IMR-90 (cell line): ENCODE results near the gene BAD. TPM values are rescaled to one million over a fixed set of nuclear protein-coding genes. Genes with fewer than 3 reads are reported as not detected.

Source experiments
- ATAC-seq: fragments of 200-7000 bp; cut with Tn5 transposase; 2 replicates; pipeline ENCODE4 v1.9.1; 2020; ENCODE audit warnings: low read depth, mild to moderate bottlenecking, moderate library complexity
- BruUV-seq: library from RNA; stranded (reverse); fragments of 400-500 nt; replicated peaks from 2 replicates; lab custom pipeline; 2021; lab: Mats Ljungman, UMichigan
- CTCF ChIA-PET: fragments of 300-600 bp; formaldehyde crosslinking; extraction: SDS; loops from one replicate; lab custom pipeline; 2021; ENCODE audit warnings: antibody characterized with exemption; lab: Yijun Ruan, JAX
- POLR2A ChIA-PET: fragments of 300-600 bp; sonication (Branson Sonifier 250); formaldehyde crosslinking; loops from one replicate; lab custom pipeline; 2022; ENCODE audit warnings: antibody characterized with exemption; ENCODE audit not compliant: unreplicated experiment; lab: Charles Lee
- DNase-seq: peaks from one replicate; pipeline ENCODE4 v3.0.0; 2013
- H2AFZ ChIP-seq: replicated peaks from 2 replicates; pipeline ENCODE3; 2013; ENCODE audit warnings: low read length, mild to moderate bottlenecking; ENCODE audit not compliant: poor library complexity
- H2AK5ac ChIP-seq: 2 replicates; pipeline ENCODE4 v1.6.1; 2013; ENCODE audit warnings: low read depth, low read length, inconsistent platforms
- H2AK9ac ChIP-seq: replicated peaks from 2 replicates; pipeline ENCODE3; 2013; ENCODE audit warnings: mild to moderate bottlenecking, low read depth, low read length, moderate library complexity; ENCODE audit not compliant: poor library complexity
- H2BK120ac ChIP-seq: 2 replicates; pipeline ENCODE4 v1.6.1; 2013; ENCODE audit warnings: low read depth, low read length, inconsistent platforms
- H2BK15ac ChIP-seq: 3 replicates; pipeline ENCODE4 v1.6.1; 2013; ENCODE audit warnings: low read depth, low read length, inconsistent platforms
- H2BK20ac ChIP-seq: 2 replicates; pipeline ENCODE4 v1.6.1; 2013; ENCODE audit warnings: low read depth, mild to moderate bottlenecking, inconsistent platforms, low read length, moderate library complexity
- H2BK5ac ChIP-seq: 2 replicates; pipeline ENCODE4 v1.6.1; 2013; ENCODE audit warnings: mild to moderate bottlenecking, low read depth, low read length, inconsistent platforms; ENCODE audit not compliant: poor library complexity, severe bottlenecking
- H3K14ac ChIP-seq: replicated peaks from 2 replicates; pipeline ENCODE4 v1.6.1; 2013; ENCODE audit warnings: low read depth, low read length, inconsistent platforms
- H3K18ac ChIP-seq: 2 replicates; pipeline ENCODE4 v1.6.1; 2013; ENCODE audit warnings: low read depth, low read length, control low read depth
- H3K23ac ChIP-seq: 2 replicates; pipeline ENCODE4 v1.6.1; 2013; ENCODE audit warnings: low read depth, low read length, inconsistent platforms
- H3K27ac ChIP-seq: 2 replicates; pipeline ENCODE4 v1.5.1; 2013; ENCODE audit warnings: mild to moderate bottlenecking, control low read depth, low read length; ENCODE audit not compliant: insufficient read depth
- H3K27me3 ChIP-seq: 2 replicates; pipeline ENCODE4 v1.6.1; 2013; ENCODE audit warnings: low read length; ENCODE audit not compliant: control insufficient read depth, insufficient read depth
- H3K36me3 ChIP-seq: 2 replicates; pipeline ENCODE4 v1.6.1; 2013; ENCODE audit warnings: low read length, mixed read lengths; ENCODE audit not compliant: control insufficient read depth, insufficient read depth
- H3K4ac ChIP-seq: 2 replicates; pipeline ENCODE4 v1.6.1; 2013; ENCODE audit warnings: low read depth, low read length, inconsistent platforms
- H3K4me1 ChIP-seq: 2 replicates; pipeline ENCODE4 v1.6.1; 2013; ENCODE audit warnings: low read length, mixed read lengths; ENCODE audit not compliant: control insufficient read depth, insufficient read depth
- H3K4me2 ChIP-seq: 2 replicates; pipeline ENCODE4 v1.6.1; 2013; ENCODE audit warnings: low read depth, mild to moderate bottlenecking, control low read depth, low read length, moderate library complexity
- H3K4me3 ChIP-seq: 2 replicates; pipeline ENCODE4 v1.5.1; 2013; ENCODE audit warnings: low read depth, mild to moderate bottlenecking, control low read depth, low read length, moderate library complexity; ENCODE audit not compliant: insufficient read depth
- H3K56ac ChIP-seq: 2 replicates; pipeline ENCODE4 v1.6.1; 2013; ENCODE audit warnings: low read length, inconsistent platforms; ENCODE audit not compliant: insufficient read depth; ENCODE audit errors: extremely low read depth
- H3K79me1 ChIP-seq, 2 experiments: 2 replicates each; pipeline ENCODE4 v1.6.1; 2013; ENCODE audit warnings: low read length in 2 of 2, inconsistent platforms in 1 of 2, low read depth in 1 of 2
- H3K9ac ChIP-seq: 2 replicates; pipeline ENCODE4 v1.6.1; 2013; ENCODE audit warnings: low read depth, low read length, control low read depth
- H3K9me1 ChIP-seq: 2 replicates; pipeline ENCODE4 v1.6.1; 2013; ENCODE audit warnings: low read length, inconsistent platforms; ENCODE audit not compliant: insufficient read depth
- H3K9me3 ChIP-seq: 2 replicates; pipeline ENCODE4 v1.6.1; 2013; ENCODE audit warnings: low read length; ENCODE audit not compliant: control insufficient read depth, insufficient read depth
- H4K20me1 ChIP-seq: 2 replicates; pipeline ENCODE4 v1.6.1; 2013; ENCODE audit warnings: low read length, inconsistent platforms; ENCODE audit not compliant: insufficient read depth
- H4K5ac ChIP-seq: 2 replicates; pipeline ENCODE4 v1.6.1; 2013; ENCODE audit warnings: mild to moderate bottlenecking, low read depth, low read length, control low read depth
- H4K8ac ChIP-seq, 2 experiments: 2 replicates each; pipeline ENCODE4 v1.6.1; 2013; ENCODE audit warnings: low read depth in 2 of 2, low read length in 2 of 2, control low read depth in 1 of 2, inconsistent platforms in 1 of 2
- H4K91ac ChIP-seq: 2 replicates; pipeline ENCODE4 v1.6.1; 2013; ENCODE audit warnings: low read depth, low read length, inconsistent platforms; ENCODE audit not compliant: insufficient read depth
- ELK1 ChIP-seq: fragments of 150-350 bp; IDR thresholded peaks from 2 replicates; pipeline ENCODE4 v1.6.1; 2016; ENCODE audit warnings: low read depth, mild to moderate bottlenecking, low read length, moderate library complexity, borderline replicate concordance
- RCOR1 ChIP-seq: IDR thresholded peaks from 2 replicates; pipeline ENCODE4 v1.6.1; 2012; ENCODE audit warnings: mild to moderate bottlenecking, low read length, improper control_type of control experiment; ENCODE audit not compliant: insufficient replicate concordance
- WGBS, 2 experiments: methylation state at CpG; one replicate each; pipeline versions ENCODE4 v1.1.5 to v1.1.7; 2013; ENCODE audit warnings: missing lambda C conversion rate in 2 of 2; ENCODE audit not compliant: insufficient read length in 1 of 2; ENCODE audit errors: extremely low coverage in 2 of 2; 5-methylcytosine and 5-hydroxymethylcytosine counted together
- dilution Hi-C: fragments of 300-500 bp; cut with HindIII; formaldehyde crosslinking; loops from one replicate; pipeline ENCODE4 v1.14.3; 2018; ENCODE audit warnings: low sequenced_read_pairs; ENCODE audit not compliant: unreplicated experiment
- in situ Hi-C: fragments of 300-500 bp; cut with MboI; formaldehyde crosslinking; loops from 3 replicates; pipeline ENCODE4 v1.14.3; 2019; ENCODE audit warnings: low sequenced_read_pairs, inconsistent platforms, mixed read lengths
- intact Hi-C: fragments of 100-400 bp; cut with micrococcal nuclease; formaldehyde crosslinking; loops from 2 replicates; pipeline ENCODE4 v1.10.0; 2022
- polyA plus RNA-seq, 3 experiments: library from polyadenylated mRNA; depleted of rRNA; stranded (reverse); fragments of >200 nt; gene quantifications; 2 replicates each; pipeline ENCODE4 v1.2.3, GENCODE V29; 2012; ENCODE audit warnings: low replicate concordance in 1 of 3
- total RNA-seq: library from RNA; depleted of rRNA; stranded (reverse); fragments of >200 nt; gene quantifications from 2 replicates; pipeline ENCODE4 v1.2.3, GENCODE V29; 2012
- TF ChIP-seq, protein P1 (sequence below): conservative IDR thresholded peaks from 2 replicates; pipeline ENCODE4 v1.5.1; 2012; ENCODE audit warnings: mild to moderate bottlenecking, low read depth, low read length, improper control_type of control experiment
- TF ChIP-seq, protein P2 (sequence below): fragments of 150-350 bp; IDR thresholded peaks from 2 replicates; pipeline ENCODE4 v1.6.1; 2017; ENCODE audit warnings: mild to moderate bottlenecking, antibody characterized with exemption, low read length, low read depth

Gene BAD
- total and polyA plus RNA-seq, 2 of the 4 experiments (the other 2 are of a cell fraction), result 30.3 to 68.0 TPM

DNA sequence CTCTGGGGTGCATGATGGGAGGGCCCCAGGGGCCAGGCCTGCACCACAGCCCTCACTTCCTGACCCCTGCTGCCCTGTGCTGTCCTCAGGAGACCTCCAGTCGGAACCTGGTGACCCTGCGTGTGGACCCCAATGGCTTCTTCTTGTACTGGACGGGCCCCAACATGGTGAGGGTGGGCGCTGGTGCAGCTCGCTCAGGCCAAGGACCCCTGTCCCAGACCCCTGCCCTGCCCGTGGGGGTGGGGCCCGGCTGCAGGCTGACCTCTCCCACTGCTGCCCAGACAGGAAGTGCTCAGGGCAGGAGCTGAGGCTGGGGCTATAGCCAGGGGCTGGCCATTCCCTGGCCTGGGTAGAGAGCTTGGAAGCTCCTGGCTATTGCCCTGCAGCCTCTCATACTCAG, 30.1 kb downstream of the BAD start:
- ChIA-PET CTCF (interaction anchor here (0.6 kb wide), 1 partner anchor 555 kb away, joined by 3 read pairs; no protein-coding TSS in a partner anchor), POLR2A (no interaction called here)
- Histone ChIP-seq H3K14ac (no peak overlapping the region), H2AFZ (no peak overlapping the region), H3K4ac (no peak overlapping the region), H3K9me1 (no peaks in the 10 kb centered on the region), H3K27me3 (no peaks in the 10 kb centered on the region), H3K23ac (no peak overlapping the region), H3K18ac (no peak overlapping the region), H3K9me3 (no peaks in the 10 kb centered on the region), H3K9ac (no peak overlapping the region), H2AK5ac (no peak overlapping the region), H2BK20ac (no peak overlapping the region), H3K79me1 (peaks cover 10 to 65% of the 10 kb centered on the region in 2 experiments), H3K27ac (no peak overlapping the region), H2AK9ac (no peak overlapping the region), H2BK15ac (no peak overlapping the region), H3K56ac (no peak overlapping the region), H3K4me1 (peaks cover 10% of the 10 kb centered on the region), H4K8ac (no peak overlapping the region), H3K4me2 (no peak overlapping the region), H2BK120ac (no peak overlapping the region), H2BK5ac (no peak overlapping the region), H4K5ac (no peak overlapping the region), H4K91ac (no peak overlapping the region), H3K36me3 (peaks cover 33% of the 10 kb centered on the region), H3K4me3 (no peak overlapping the region), H4K20me1 (peaks cover 5% of the 10 kb centered on the region; the same call in 1 of the 2 replicates)
- ATAC-seq (no peak), DNase-seq (no peak)
- dilution Hi-C loops (no loop called here), intact Hi-C loops (no loop called here), in situ Hi-C loops (no loop called here)
- BruUV-seq, result no TSS peak
- WGBS, 2 experiments, result no CpG with 5 or more reads among the region's 7 CpGs
- TF ChIP-seq RCOR1 (no peak), ELK1 (no peak)
- TF ChIP-seq, protein P1, sequence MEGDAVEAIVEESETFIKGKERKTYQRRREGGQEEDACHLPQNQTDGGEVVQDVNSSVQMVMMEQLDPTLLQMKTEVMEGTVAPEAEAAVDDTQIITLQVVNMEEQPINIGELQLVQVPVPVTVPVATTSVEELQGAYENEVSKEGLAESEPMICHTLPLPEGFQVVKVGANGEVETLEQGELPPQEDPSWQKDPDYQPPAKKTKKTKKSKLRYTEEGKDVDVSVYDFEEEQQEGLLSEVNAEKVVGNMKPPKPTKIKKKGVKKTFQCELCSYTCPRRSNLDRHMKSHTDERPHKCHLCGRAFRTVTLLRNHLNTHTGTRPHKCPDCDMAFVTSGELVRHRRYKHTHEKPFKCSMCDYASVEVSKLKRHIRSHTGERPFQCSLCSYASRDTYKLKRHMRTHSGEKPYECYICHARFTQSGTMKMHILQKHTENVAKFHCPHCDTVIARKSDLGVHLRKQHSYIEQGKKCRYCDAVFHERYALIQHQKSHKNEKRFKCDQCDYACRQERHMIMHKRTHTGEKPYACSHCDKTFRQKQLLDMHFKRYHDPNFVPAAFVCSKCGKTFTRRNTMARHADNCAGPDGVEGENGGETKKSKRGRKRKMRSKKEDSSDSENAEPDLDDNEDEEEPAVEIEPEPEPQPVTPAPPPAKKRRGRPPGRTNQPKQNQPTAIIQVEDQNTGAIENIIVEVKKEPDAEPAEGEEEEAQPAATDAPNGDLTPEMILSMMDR, result no peak
- TF ChIP-seq, protein P2, sequence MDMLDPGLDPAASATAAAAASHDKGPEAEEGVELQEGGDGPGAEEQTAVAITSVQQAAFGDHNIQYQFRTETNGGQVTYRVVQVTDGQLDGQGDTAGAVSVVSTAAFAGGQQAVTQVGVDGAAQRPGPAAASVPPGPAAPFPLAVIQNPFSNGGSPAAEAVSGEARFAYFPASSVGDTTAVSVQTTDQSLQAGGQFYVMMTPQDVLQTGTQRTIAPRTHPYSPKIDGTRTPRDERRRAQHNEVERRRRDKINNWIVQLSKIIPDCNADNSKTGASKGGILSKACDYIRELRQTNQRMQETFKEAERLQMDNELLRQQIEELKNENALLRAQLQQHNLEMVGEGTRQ, result no peak
